SK-N-SH (cell line): ENCODE measurements around the gene SLC17A7. TPM values are rescaled to one million over a fixed set of nuclear protein-coding genes. Genes with fewer than 3 reads are reported as not detected.
A peak's percentile ranks its signal among the peaks of the same experiment; 100 is the strongest.

ENCODE experiments used
- CTCF ChIA-PET: fragments of 300-600, 350-600 bp; formaldehyde crosslinking; extraction: SDS; loops from one replicate; lab custom pipeline; 2021; lab: Yijun Ruan, JAX
- POLR2A ChIA-PET: fragments of 350-600 bp; sonication (Branson Sonifier 250); formaldehyde crosslinking; extraction: SDS; loops from one replicate; lab custom pipeline; 2020; ENCODE audit warnings: antibody characterized with exemption, inconsistent platforms; lab: Yijun Ruan, JAX
- DNase-seq: peaks from one replicate; pipeline ENCODE4 v3.0.0; 2012
- H2AFZ ChIP-seq: fragments of 200-600 bp; sonication (generic); 2 replicates; pipeline ENCODE4 v1.8.1; 2016; ENCODE audit warnings: antibody characterized with exemption, mild to moderate bottlenecking, low read depth
- H3F3A ChIP-seq: fragments of 200-600 bp; sonication (generic); replicated peaks from 2 replicates; pipeline ENCODE3; 2016; ENCODE audit warnings: antibody characterized with exemption, mild to moderate bottlenecking; ENCODE audit not compliant: insufficient read depth
- H3K27ac ChIP-seq, 2 experiments: fragments of 200-500 bp in 1 of 2; fragments of 200-600 bp in 1 of 2; sonication (Bioruptor generic) in 1 of 2; sonication (generic), shearing (Covaris generic) in 1 of 2; 2 replicates each; pipeline versions ENCODE4 v1.5.1 to v1.6.1; 2014 to 2016; ENCODE audit warnings: low read depth in 2 of 2, inconsistent platforms in 1 of 2, low read length in 1 of 2, mild to moderate bottlenecking in 1 of 2, mixed read lengths in 1 of 2
- H3K27me3 ChIP-seq: fragments of 200-600 bp; sonication (generic), shearing (Covaris generic); 2 replicates; pipeline ENCODE4 v1.6.1; 2016; ENCODE audit warnings: mixed run types; ENCODE audit not compliant: insufficient read depth
- H3K36me3 ChIP-seq, 2 experiments: fragments of 200-500 bp in 1 of 2; fragments of 200-600 bp in 1 of 2; sonication (Bioruptor generic) in 1 of 2; sonication (generic) in 1 of 2; replicated peaks in 1 of 2; 2 replicates each; pipeline versions ENCODE3 to v1.5.1; 2014 to 2016; ENCODE audit warnings: low read length in 1 of 2, mild to moderate bottlenecking in 1 of 2; ENCODE audit not compliant: insufficient read depth in 2 of 2, control insufficient read depth in 1 of 2
- H3K4me1 ChIP-seq, 2 experiments: fragments of 200-500 bp in 1 of 2; fragments of 200-600 bp in 1 of 2; sonication (Bioruptor generic) in 1 of 2; sonication (generic), shearing (Covaris generic) in 1 of 2; 2 replicates each; pipeline versions ENCODE4 v1.5.1 to v1.6.1; 2014 to 2016; ENCODE audit warnings: low read depth in 1 of 2, low read length in 1 of 2, mixed run types in 1 of 2; ENCODE audit not compliant: insufficient read depth in 2 of 2, control insufficient read depth in 1 of 2
- H3K4me2 ChIP-seq: fragments of 200-600 bp; sonication (generic), shearing (Covaris generic); 2 replicates; pipeline ENCODE4 v1.6.1; 2017; ENCODE audit warnings: mixed run types
- H3K4me3 ChIP-seq, 2 experiments: fragments of 200-500 bp in 1 of 2; fragments of 200-600 bp in 1 of 2; sonication (Bioruptor generic) in 1 of 2; sonication (generic), shearing (Covaris generic) in 1 of 2; 2 replicates each; pipeline versions ENCODE4 v1.5.1 to v1.8.1; 2014 to 2016; ENCODE audit warnings: low read depth in 2 of 2, inconsistent platforms in 1 of 2, low read length in 1 of 2, mild to moderate bottlenecking in 1 of 2, mixed read lengths in 1 of 2, moderate library complexity in 1 of 2
- H3K79me2 ChIP-seq: fragments of 200-600 bp; sonication (generic); 2 replicates; pipeline ENCODE4 v1.8.1; 2017; ENCODE audit warnings: mild to moderate bottlenecking; ENCODE audit not compliant: insufficient read depth
- H3K9ac ChIP-seq: fragments of 200-600 bp; sonication (generic); 2 replicates; pipeline ENCODE4 v1.6.1; 2017; ENCODE audit warnings: mixed run types
- H3K9me2 ChIP-seq: fragments of 200-600 bp; sonication (generic); 2 replicates; pipeline ENCODE4 v1.6.1; 2017; ENCODE audit warnings: mixed run types
- H3K9me3 ChIP-seq: fragments of 200-600 bp; sonication (generic); 2 replicates; pipeline ENCODE4 v1.6.1; 2017; ENCODE audit warnings: mixed run types, mild to moderate bottlenecking, moderate library complexity
- H4K20me1 ChIP-seq: fragments of 200-600 bp; sonication (generic); 2 replicates; pipeline ENCODE4 v1.6.1; 2017; ENCODE audit warnings: mild to moderate bottlenecking, mixed run types; ENCODE audit not compliant: insufficient read depth
- CTCF ChIP-seq: fragments of 200-600 bp; sonication (generic); IDR thresholded peaks from 2 replicates; pipeline ENCODE4 v1.6.1; 2017; ENCODE audit warnings: antibody characterized with exemption, mild to moderate bottlenecking, moderate library complexity
- FOXJ3 ChIP-seq: sonication (generic); formaldehyde crosslinking; IDR thresholded peaks from 2 replicates; pipeline ENCODE4 v1.5.1; 2020; ENCODE audit warnings: mild to moderate bottlenecking, missing genetic modification reagents
- GATA2 ChIP-seq: sonication (generic); formaldehyde crosslinking; IDR thresholded peaks from 2 replicates; pipeline ENCODE4 v1.5.0; 2020; ENCODE audit warnings: mild to moderate bottlenecking, missing genetic modification reagents
- MAX ChIP-seq: IDR thresholded peaks from 2 replicates; pipeline ENCODE4 v1.4.0; 2012; ENCODE audit warnings: low read depth
- MXI1 ChIP-seq: IDR thresholded peaks from 2 replicates; pipeline ENCODE4 v1.6.1; 2012; ENCODE audit warnings: mild to moderate bottlenecking, low read depth, low read length, improper control_type of control experiment
- RFX5 ChIP-seq: IDR thresholded peaks from 2 replicates; pipeline ENCODE4 v1.6.1; 2012; ENCODE audit warnings: mild to moderate bottlenecking, improper control_type of control experiment, low read length
- RXRA ChIP-seq: IDR thresholded peaks from 2 replicates; pipeline ENCODE4 v1.4.0; 2012; ENCODE audit warnings: low read depth, mild to moderate bottlenecking, borderline replicate concordance
- TAF1 ChIP-seq: IDR thresholded peaks from 2 replicates; pipeline ENCODE4 v1.6.1; 2012; ENCODE audit warnings: low read depth, mild to moderate bottlenecking, low read length, moderate library complexity, borderline replicate concordance
- TEAD4 ChIP-seq: IDR thresholded peaks from 2 replicates; pipeline ENCODE4 v1.4.0; 2012; ENCODE audit warnings: mild to moderate bottlenecking, borderline replicate concordance; ENCODE audit not compliant: insufficient read depth
- WGBS: methylation state at CpG from one replicate; pipeline ENCODE4 v1.1.6; 2017; ENCODE audit warnings: low lambda C conversion rate; 5-methylcytosine and 5-hydroxymethylcytosine counted together
- polyA plus RNA-seq, 3 experiments: library from polyadenylated mRNA; depleted of rRNA; stranded (reverse); fragments of >200 nt; gene quantifications; 2 replicates each; pipeline ENCODE4 v1.2.3, GENCODE V29; 2012

SLC17A7 gene
- polyA plus RNA-seq, 1 of the 3 experiments (the other 2 are of a cell fraction), result 0.59 TPM

GRCh38 chr19:49423985-49424303, 17.4 kb downstream of the SLC17A7 start:
- no peak overlapping the region for H2AFZ ChIP-seq
- no peaks in the 10 kb centered on the region for H4K20me1 ChIP-seq
- peaks cover 99% of the 10 kb centered on the region for H3K27me3 ChIP-seq
- TF ChIP-seq GATA2, result no peak
- TF ChIP-seq MXI1, result no peak
- TF ChIP-seq TEAD4, result no peak
- TF ChIP-seq, all 33 proteins: peak for 0
- H3K27ac ChIP-seq, result no peak overlapping the region
- peak overlapping the region; percentile 57; the same call in 1 of the 2 replicates for H3K4me2 ChIP-seq
- no peaks in the 10 kb centered on the region for H3K36me3 ChIP-seq
- peaks cover 0 to 8% of the 10 kb centered on the region in 2 experiments; a peak in 2 of 4 replicates for H3K4me1 ChIP-seq
- H3K9me3 ChIP-seq, result no peaks in the 10 kb centered on the region
- H3K9ac ChIP-seq, result no peak overlapping the region
- ChIA-PET CTCF (interaction anchor here (1.0 to 2.2 kb wide), 2 partner anchors 12 to 33 kb away, joined by 3 to 8 read pairs; no protein-coding TSS in a partner anchor), POLR2A (no interaction called here)
- DNase-seq, result no peak
- H3K9me2 ChIP-seq, result no peaks in the 10 kb centered on the region
- H3K79me2 ChIP-seq, result no peaks in the 10 kb centered on the region
- peaks cover 11% of the 10 kb centered on the region for H3F3A ChIP-seq
- no peak overlapping the region for H3K4me3 ChIP-seq
- 19% methylated on average over 3 of the region's 3 CpGs for WGBS

- ChIA-PET CTCF (interaction anchor here (1.0 to 2.2 kb wide), 3 partner anchors 13 to 32 kb away, joined by 3 to 8 read pairs (median 5); no protein-coding TSS in a partner anchor), POLR2A (no interaction called here)
- H2AFZ ChIP-seq, result no peak within 1 kb of the TSS
- peaks cover 11% of the 10 kb centered on the region for H3F3A ChIP-seq
- no peaks in the 10 kb centered on the region for H3K36me3 ChIP-seq
- no peaks in the 10 kb centered on the region for H4K20me1 ChIP-seq
- H3K4me1 ChIP-seq, result peaks cover 0 to 8% of the 10 kb centered on the region in 2 experiments; a peak in 2 of 4 replicates
- H3K27ac ChIP-seq, result no peak within 1 kb of the TSS
- H3K27me3 ChIP-seq, result peaks cover 99% of the 10 kb centered on the region
- WGBS, result 9% methylated on average over 37 of the region's 42 CpGs
- TF ChIP-seq TAF1 (no peak), RXRA (no peak), MAX (no peak), RFX5 (no peak)
- DNase-seq, result no peak
- no peak within 1 kb of the TSS for H3K9ac ChIP-seq
- peak within 1 kb of the TSS; percentile 57; the same call in 1 of the 2 replicates for H3K4me2 ChIP-seq
- H3K79me2 ChIP-seq, result no peaks in the 10 kb centered on the region
- H3K9me3 ChIP-seq, result no peaks in the 10 kb centered on the region
- H3K4me3 ChIP-seq, result peak within 1 kb of the TSS; percentile 21 to 44; a peak in 2 of 4 replicates
- no peaks in the 10 kb centered on the region for H3K9me2 ChIP-seq
Measured at GRCh38 chr19:49423071-49423984, 18.0 kb downstream of the SLC17A7 start, which contains the start of gene PTH2. Gene PTH2, minus strand, starts transcription at chr19:49423441. Its CDS starts 102 bp downstream, at chr19:49423339.

DNA sequence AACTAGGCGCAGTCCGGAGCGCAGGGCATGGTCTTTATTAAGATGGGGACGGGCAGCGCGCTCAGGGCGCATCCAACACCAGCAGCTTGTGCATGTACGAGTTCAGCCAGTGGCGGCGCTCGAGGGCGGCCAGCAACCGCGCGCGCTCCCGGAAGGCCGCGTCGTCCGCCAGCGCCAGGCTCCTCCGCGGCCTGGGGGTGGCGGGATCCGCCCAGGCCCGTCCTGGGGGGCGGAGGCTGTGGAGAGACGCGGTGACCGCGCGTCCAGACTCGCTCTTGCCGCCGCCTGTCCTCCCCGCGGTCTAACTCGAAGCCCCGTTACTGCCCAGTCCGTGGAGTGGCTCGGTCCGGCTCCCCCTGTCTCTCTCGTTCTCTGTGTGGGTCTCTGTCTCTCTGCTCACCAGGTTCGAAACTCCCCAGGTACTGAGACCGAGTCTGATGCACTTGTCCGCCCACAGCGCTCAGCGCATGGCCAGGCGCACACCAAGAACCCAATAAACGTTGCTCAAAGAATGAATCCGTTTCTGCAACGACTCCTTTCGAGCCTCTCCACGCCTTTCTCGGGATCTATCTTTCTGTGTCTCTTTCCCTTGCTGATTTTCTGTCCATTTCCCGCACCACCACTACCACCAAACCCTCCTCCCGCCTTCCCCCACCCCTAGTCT, 18.8 kb downstream of the SLC17A7 start:
- Histone ChIP-seq H3K36me3 (no peaks in the 10 kb centered on the region), H3K9me3 (no peaks in the 10 kb centered on the region), H3K4me1 (peaks cover 0 to 4% of the 10 kb centered on the region in 2 experiments; a peak in 2 of 4 replicates), H4K20me1 (no peaks in the 10 kb centered on the region), H3K27me3 (peaks cover 99% of the 10 kb centered on the region), H3K9ac (no peak overlapping the region), H3K4me2 (peak overlapping the region; percentile 57; the same call in 1 of the 2 replicates), H3K9me2 (no peaks in the 10 kb centered on the region), H3F3A (peaks cover 11% of the 10 kb centered on the region), H3K79me2 (no peaks in the 10 kb centered on the region), H2AFZ (no peak overlapping the region), H3K27ac (no peak overlapping the region), H3K4me3 (peak overlapping the region; percentile 21 to 44; a peak in 2 of 4 replicates)
- peak; percentile 85 for DNase-seq
- TF ChIP-seq CTCF (peak; percentile 59), FOXJ3 (CRISPR knock-in tag) (no peak)
- WGBS, result 3% methylated on average over 26 of the region's 58 CpGs
- CTCF ChIA-PET, result interaction anchor here (0.6 to 17.5 kb wide), 7 partner anchors 11 to 56 kb away, joined by 3 to 108 read pairs (median 5); no protein-coding TSS in a partner anchor
- POLR2A ChIA-PET, result no interaction called here
